ENCODE measurements around the gene CNTROB.

Gene CNTROB

DNA sequence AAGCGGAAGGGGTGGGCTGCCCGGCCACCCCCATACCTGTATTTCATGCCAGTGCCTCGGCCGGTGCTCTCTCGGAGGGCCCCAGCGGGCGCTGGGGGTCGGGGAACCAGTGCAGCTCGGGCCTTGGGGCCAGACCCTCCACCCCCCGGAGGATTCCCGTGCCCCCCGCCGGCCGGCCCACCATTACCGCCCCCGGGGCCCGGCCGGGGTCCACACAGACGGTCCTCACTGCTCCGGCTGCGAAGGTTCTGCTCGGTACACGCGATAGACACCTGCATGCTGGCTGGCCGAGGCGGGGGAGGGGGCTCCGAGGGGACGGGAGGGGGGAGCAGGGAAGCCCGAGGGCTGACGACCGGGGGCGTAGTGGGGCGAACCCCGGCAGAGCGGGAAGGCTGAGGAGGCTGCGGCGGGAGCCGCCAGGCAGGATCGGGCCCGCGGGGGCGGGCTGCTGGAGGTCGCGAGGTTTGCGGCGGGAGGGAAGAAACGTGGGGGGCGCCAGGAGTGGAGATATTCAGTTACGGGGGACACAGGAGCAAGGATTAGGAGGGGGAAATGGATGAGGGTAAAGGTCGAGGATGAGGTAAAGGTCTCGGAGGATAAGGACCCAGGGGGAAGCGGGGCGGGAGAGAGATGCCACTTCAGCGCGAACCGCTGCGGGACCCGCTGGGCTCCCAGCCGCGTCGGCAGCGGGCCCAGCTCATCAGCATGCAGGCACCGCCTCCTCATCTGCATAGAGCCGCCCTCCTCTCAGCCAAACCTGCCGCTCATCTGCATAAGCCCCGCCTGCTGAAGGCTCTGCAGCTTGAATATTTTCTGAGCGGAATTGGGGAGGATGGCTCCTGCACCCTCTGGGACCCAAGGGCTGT, 2.6 kb upstream of the CNTROB start, which contains the start of gene KCNAB3:
KCNAB3 (minus strand) TSS at position 699 of the 866 bp plus-strand sequence; CDS start at position 278, 421 bp downstream.
- in situ Hi-C loops (cut with MboI; ENCODE audit: low sequenced_read_pairs, unreplicated experiment) = no loop called here
- TF ChIP-seq, protein P1, sequence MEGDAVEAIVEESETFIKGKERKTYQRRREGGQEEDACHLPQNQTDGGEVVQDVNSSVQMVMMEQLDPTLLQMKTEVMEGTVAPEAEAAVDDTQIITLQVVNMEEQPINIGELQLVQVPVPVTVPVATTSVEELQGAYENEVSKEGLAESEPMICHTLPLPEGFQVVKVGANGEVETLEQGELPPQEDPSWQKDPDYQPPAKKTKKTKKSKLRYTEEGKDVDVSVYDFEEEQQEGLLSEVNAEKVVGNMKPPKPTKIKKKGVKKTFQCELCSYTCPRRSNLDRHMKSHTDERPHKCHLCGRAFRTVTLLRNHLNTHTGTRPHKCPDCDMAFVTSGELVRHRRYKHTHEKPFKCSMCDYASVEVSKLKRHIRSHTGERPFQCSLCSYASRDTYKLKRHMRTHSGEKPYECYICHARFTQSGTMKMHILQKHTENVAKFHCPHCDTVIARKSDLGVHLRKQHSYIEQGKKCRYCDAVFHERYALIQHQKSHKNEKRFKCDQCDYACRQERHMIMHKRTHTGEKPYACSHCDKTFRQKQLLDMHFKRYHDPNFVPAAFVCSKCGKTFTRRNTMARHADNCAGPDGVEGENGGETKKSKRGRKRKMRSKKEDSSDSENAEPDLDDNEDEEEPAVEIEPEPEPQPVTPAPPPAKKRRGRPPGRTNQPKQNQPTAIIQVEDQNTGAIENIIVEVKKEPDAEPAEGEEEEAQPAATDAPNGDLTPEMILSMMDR (IDR thresholded peaks at IDR 0.05; ENCODE audit: borderline replicate concordance, control extremely low read depth, extremely low read depth, insufficient read depth, missing control alignments) = no peak
- DNase-seq (ENCODE audit: low spot score) = peak; percentile 68

DNA sequence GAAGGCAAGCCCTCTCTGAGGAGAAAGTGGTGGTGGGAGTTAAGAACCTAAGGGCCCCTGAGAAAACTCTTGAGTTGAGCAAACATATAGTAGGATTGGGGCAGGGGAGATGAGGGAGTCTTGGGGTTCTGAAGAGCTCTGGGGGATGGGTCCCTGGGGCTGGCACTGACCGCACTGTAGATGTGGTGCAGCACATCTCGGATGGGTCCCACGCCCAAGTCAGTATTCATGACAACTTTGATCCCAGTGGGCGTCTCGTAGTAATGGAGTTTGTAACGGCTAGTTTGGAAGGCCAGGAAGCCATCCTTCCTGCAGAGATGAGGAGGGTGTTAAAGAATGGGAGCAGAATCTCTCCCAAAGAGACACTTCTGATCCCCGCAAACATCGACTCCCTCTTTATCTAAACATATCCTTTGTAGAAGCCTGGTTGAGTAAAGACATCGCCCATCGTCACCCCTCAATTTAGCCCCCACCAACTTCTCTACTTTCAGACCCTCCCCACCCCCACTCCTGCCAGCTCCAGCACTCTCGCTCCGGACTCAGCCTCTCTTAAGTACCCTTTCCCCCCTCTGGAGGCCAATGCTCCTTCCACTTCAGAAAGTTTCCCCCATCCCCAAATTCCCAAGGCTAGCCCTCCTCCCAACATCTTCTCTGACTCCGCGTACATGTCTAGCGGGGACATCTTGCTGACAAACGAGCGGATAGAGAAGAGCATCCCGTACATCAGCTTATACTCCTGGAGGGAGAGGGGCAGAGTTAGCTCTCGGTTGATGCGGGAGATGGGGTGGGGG, 970 bp upstream of the CNTROB start:
- TF ChIP-seq, protein P1 (IDR thresholded peaks at IDR 0.05; ENCODE audit: borderline replicate concordance, control extremely low read depth, extremely low read depth, insufficient read depth, missing control alignments) = no peak
- DNase-seq (ENCODE audit: low spot score) = no peak
- in situ Hi-C loops (cut with MboI; ENCODE audit: low sequenced_read_pairs, unreplicated experiment) = no loop called here

DNA sequence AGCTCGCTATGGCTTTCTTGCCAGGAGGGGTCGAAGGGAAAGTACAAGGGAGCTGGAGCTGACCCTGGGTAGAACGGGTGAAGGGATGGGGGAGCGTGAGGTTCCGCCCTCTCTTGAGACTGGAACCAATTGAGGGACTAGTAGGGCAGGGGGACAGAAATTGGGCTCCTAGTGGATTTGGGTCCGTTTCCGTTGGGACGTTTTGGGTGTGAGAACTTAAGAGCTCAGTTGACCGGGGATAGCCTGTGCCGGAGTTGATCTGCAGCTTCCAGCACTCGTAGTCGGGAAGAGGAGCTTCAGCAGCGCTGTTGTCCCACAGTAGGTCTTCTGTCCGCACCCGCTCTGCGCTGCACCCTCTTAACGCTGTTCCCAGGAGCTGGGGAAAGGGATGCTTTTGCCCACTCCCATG, 481 bp downstream of the CNTROB start:
- in situ Hi-C loops (cut with MboI; ENCODE audit: low sequenced_read_pairs, unreplicated experiment) = no loop called here
- peak; percentile 65 for DNase-seq (ENCODE audit: low spot score)
- TF ChIP-seq, protein P1 (IDR thresholded peaks at IDR 0.05; ENCODE audit: borderline replicate concordance, control extremely low read depth, extremely low read depth, insufficient read depth, missing control alignments) = no peak

DNA sequence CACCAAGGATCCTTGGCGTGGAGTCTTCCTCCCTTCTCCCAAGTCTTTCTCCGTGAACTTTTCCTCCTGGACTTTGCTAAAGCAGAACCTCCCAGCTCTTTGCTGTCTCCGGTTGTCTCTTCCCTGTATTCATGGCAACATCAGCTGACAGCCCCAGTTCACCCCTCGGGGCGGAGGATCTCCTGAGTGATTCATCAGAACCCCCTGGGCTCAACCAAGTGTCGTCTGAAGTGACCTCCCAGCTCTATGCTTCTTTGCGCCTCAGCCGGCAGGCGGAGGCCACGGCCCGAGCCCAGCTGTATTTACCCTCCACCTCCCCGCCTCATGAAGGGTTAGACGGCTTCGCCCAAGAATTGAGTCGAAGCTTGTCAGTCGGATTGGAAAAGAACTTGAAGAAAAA, 943 bp downstream of the CNTROB start:
- in situ Hi-C loops (cut with MboI; ENCODE audit: low sequenced_read_pairs, unreplicated experiment) = no loop called here
- peak; percentile 65 for DNase-seq (ENCODE audit: low spot score)

DNA sequence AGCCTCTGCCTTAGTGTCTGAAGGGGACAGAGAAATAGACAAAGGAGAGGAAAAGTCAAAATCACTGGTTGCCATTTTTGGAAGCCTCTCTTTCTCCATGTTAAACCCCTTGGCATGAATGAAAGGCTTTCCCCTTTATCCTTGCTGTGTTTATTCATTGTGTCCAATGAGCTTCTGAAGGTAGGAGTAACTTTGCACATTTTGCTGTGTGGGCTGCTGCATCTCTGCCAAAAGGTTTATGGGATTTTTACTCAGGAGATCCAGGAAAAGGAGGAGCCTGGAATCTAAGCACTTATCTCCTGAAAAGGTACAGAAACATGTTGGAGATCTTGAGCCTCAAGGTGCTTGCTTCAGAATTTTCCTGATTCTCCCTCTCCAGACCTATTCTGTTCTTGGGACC, 3.9 kb downstream of the CNTROB start:
- TF ChIP-seq, protein P1 (IDR thresholded peaks at IDR 0.05; ENCODE audit: borderline replicate concordance, control extremely low read depth, extremely low read depth, insufficient read depth, missing control alignments) = no peak
- in situ Hi-C loops (cut with MboI; ENCODE audit: low sequenced_read_pairs, unreplicated experiment) = no loop called here
- DNase-seq (ENCODE audit: low spot score) = no peak

More for the DNA sequence above, 943 bp downstream of the CNTROB start:
- TF ChIP-seq, protein P1 (IDR thresholded peaks at IDR 0.05; ENCODE audit: borderline replicate concordance, control extremely low read depth, extremely low read depth, insufficient read depth, missing control alignments) = no peak

DNA sequence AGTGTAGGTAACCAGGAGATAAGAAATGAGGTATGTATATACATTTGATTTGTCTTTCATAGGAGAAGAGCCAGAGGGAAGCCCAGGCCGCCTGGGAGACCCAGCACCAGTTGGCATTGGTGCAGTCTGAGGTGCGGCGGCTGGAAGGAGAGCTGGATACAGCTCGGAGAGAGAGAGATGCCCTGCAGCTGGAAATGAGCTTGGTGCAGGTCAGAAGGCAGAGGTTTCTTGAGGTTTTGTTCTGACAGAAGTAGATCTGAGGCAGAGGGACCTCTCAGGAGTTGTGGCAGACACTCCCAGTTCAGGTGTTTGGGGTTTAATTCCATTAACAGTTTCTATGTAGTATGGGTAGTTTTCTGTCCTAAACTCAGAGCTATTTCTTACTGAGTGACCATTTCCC, 8.0 kb downstream of the CNTROB start:
- in situ Hi-C loops (cut with MboI; ENCODE audit: low sequenced_read_pairs, unreplicated experiment) = no loop called here
- no peak for DNase-seq (ENCODE audit: low spot score)
- TF ChIP-seq, protein P1 (IDR thresholded peaks at IDR 0.05; ENCODE audit: borderline replicate concordance, control extremely low read depth, extremely low read depth, insufficient read depth, missing control alignments) = no peak
